Anterior cingulate cortex (tissue), 58 donors: Measurements from ENCODE around the gene CFAP97D2.
A peak's percentile ranks its signal among the peaks of the same experiment; 100 is the strongest.
"Not testable (repeated sequence)": the region's sequence is repeated elsewhere in the genome, so short reads cannot be mapped to it uniquely, and the experiment has no call there.

Source experiments
- DNase-seq, 58 donors: peaks; one replicate each; lab custom pipeline; 2025; lab: John Stamatoyannopoulos, UW

CFAP97D2 gene

DNA sequence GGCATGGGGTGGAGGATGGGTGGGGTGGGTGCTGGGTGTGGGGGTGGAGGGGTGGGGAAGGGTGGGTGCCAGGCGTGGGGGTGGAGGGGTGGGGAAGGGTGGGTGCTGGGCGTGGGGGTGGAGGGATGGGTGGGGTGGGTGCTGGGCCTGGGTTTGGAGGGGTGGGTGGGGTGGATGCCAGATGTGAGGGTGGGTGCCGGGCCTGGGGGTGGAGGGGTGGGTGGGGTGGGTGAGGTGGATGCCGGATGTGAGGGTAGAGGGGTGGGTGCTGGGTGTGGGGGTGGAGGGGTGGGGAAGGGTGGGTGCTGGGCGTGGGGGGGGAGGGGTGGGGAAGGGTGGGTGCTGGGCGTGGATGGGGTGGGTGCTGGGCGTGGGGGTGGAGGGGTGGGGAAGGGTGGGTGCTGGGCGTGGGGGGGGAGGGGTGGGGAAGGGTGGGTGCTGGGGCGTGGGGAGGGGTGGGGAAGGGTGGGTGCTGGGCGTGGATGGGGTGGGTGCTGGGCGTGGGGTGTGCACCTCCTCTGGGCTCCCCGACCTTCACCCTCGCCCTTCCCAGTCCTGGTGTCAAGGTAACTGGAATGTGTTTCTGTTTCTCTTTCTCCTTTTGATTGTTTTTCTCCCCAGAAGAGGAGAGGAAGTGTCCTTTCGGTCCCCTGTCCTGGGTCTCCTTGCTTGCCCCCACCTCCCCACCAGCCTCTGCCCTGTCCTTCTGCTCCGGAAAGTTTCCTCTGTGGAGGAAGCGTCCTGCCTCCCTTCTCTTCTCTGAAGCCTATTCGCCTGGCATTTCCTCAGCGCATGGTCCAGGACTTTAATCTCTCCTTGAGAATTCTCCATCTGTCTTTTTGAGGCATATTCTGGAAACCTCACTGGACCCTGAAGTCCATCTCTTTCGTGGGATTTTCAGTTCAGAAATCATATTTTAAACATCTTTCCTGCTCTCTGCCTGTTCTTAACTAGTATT, 22.9 kb upstream of the CFAP97D2 start:
- no peak for DNase-seq

DNA sequence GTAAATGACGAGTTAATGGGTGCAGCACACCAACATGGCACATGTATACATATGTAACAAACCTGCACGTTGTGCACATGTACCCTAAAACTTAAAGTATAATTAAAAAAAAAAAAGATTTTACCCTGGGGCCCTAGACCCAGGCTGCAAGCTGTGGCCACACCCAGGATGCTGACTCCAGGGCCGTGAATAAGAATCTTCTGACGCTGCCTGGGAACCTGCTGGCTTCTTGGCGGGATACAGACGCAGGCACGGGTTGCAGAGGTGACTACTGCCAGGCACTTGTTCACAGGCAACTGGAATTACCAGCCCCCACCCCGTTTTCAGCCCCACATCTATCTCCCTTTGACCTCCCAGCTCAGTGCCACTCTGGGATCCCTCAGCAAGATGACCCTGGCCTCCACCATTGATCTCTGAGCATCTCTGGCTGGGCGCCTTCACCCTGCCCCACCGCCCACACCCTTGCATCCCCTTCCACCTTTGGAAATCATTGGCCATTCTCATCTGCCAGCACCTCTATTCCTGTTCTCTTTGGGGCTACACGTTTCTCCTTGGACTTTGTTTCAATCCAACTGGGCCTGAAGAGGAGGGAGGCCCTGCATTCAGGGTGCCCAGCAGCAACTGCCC, 21.1 kb upstream of the CFAP97D2 start:
- DNase-seq: no peak

DNA sequence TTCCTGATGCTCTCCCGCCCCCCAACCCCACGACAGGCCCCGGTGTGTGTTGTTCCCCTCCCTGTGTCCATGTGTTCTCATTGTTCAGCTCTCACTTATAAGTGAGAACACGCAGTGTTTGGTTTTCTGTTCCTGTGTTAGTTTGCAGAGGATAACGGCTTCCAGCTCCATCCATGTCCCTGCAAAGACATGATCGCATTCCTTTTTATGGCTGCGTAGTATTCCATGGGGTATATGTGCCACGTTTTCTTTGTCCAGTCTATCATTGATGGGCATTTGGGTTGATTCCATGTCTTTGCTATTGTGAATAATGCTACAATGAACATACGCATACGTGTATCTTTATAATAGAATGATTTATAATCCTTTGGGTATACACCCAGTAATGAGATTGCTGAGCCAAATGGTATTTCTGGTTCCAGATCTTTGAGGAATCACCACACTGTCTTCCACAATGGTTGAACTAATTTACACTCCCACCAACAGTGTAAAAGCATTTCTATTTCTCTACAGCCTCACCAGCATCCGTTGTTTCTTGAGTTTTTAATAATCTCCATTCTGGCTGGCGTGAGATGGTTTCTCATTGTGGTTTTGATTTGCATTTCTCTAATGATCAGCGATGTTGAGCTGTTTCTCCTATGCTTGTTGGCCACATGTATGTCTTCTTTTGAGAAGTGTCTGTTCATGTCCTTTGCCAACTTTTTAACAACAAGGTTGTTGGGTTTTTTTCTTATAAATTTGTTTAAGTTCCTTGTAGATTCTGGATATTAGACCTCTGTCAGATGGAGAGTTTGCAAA, 20.0 kb upstream of the CFAP97D2 start:
- not testable (repeated sequence) for DNase-seq

DNA sequence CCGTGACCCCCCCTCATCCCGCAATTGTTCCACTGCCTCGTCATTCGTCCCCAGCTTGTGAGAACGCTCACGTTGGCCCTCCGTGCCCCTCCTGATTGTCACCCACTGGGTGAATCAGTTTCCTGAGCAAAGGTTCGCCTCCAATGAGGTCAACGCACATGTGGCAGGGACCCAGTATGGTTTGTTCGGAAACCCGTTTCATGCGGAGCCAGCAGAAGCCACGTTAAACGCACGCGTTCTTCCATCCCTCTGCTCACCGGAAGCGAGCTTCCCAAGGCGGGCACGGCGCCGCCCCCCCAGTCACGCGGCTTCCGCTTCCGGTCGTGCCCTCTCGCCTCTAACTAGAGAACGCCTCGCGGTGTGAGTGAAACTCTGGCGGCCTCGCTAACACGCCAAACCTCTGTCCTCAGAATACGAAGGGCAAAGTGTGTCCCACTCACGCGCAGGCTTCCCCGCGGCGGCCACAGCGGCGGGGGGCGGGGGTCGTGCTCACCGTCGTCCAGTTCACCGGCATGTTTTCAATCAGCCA, 18.0 kb upstream of the CFAP97D2 start:
- DNase-seq: no peak

DNA sequence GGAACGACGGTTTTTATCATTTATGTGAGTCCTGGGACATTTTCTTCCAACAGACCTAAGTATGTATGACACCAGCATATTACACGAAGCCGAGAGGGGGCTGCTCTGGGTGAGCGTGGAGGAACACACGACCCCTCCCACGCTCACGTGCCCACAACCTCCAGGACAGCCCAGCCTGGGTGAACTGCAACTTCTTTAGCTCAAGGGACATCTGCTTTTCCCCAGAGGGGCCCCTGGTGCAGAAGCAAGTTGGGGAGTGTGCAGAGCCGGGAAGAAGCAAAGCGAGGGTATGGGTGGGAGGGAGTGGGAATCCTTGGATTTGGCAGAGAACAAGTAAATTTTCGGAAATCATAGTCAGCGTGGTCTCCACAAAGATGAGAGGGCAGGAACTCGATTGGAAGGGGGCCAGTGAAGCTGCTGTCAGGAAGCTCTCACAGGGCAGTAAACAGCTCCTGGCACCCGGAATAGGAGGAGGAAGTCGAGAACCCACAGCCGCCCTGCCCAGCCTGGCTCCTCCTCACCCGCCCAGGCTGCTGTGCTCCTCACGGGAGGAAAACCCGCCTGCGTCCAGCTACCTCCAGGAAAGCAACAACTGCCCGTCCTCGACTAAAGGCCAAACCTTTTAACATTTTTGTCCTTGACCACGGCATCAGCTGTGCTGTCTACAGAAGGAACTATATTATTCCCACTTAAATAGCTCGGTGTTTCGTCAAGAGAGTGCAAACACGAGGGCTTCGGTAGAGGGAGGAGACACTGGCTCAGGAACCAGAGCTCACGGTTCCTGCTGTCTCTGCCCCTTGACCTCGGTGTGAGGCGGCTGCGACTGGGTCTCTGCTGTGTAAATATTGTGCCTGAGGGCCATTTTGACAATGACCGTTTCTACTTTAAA, 17.2 kb upstream of the CFAP97D2 start:
- peak in 5 of 58 donors; percentile 14 to 42 (median 20) for DNase-seq

DNA sequence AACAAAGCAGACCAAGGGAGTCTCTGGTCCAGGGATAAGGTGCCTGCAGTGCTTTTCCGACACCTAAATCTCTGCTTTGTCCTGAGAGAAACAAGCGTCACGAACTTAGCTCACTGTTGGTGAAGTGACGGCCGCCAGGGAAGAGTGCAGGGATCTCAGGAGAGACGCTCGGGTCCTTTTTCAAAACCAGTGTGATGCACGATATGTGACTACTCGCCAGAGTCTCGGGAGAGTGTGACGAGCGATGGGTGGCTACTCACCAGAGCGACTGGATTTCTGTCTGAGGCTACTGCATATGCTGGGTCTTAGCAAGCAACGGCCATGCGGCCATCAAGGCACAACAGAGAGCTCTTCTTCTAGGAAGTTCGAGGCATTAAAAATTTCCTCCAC, 16.5 kb upstream of the CFAP97D2 start:
- no peak for DNase-seq

DNA sequence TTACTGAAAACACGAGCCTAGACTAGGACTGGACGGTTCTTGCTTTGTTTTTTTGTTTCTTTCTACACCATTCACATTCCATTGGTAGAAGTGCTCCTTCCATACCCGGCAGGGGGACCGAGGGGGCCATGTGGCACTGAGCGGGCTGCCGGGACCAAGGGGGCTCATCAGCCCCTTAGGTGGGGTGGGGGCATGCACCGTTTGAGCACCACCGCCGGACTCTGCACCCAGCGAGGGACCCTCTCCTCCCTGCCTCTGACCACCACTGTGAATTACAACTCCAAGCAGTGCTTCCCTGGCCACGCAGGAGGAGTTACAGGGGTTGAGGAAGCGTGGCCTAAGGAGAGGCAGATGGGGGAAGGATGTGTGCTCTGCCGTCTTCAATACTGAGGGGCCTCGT, 15.0 kb upstream of the CFAP97D2 start:
- no peak for DNase-seq

DNA sequence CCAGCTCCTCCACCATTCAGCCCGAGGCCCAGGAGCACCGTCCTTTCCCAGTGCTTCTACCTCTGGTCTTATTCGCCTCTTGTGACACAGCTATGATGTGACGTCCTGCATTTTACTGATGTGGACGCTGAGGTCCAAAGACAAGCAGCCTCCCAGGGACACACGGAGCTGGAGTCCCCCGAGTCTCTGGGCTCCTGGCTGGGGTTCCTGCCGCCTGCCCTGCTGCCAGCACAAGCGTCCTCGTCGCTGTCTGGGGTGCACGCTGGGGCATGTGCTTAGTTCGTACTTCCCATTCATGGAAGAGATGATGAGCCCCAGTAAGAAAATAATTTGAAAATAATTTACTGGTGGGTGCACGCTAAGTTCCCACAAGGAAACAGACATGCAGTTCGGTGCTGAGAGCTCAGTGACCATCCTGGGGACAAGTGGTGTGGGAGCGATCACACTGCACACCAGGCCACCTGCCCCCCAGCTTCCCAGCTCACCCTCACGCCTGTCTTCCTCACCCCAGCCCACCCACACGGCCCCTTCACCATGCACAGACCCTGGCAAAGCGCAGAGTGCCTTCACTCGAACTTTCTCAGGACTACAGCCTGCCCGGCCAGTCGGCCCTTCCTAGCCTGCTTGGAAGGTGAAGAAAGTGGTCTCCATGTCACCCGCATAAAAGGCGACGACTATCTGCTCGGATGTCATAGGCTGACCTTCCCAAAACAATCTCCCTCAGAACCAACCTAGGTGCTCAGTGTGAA, 14.2 kb upstream of the CFAP97D2 start:
- DNase-seq: no peak

DNA sequence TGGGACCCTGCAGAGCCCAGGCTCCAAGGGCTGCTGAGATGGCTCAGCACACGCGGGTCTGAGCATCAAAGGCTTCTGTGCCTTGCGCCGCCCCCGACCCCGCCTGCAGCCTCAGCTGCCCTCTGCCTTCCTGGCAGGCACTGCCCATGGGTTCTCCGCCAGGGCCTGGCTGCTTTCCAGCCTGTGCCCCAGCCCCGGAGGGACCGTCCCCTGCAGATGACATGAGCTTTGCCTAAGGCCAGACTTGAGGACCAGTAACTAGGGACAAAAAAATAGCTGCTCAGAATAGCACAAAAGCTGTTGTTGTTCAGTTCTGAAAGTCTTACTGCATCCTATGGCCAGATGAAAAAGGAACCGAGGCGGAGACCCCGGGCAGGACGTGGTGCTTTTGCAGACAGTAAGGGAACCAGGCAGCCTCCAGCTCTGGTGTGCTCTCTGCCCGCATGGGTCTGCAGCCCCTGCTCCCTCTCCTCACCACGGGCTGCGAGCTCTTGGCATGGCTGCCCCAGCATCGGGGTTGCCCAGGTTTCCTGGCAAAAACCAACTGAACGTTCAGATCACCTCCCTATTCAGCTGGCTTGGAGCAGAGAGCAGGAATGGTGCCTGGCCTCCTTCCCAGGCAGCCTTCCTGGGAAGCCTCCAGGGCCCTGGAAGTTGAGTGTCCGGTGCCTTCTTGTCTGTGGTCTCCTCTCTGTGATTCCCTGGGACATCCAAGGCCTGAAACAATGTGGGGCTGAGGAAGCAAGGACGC, 12.5 kb upstream of the CFAP97D2 start:
- peak in 54 of 58 donors; percentile 19 to 91 (median 74) for DNase-seq

DNA sequence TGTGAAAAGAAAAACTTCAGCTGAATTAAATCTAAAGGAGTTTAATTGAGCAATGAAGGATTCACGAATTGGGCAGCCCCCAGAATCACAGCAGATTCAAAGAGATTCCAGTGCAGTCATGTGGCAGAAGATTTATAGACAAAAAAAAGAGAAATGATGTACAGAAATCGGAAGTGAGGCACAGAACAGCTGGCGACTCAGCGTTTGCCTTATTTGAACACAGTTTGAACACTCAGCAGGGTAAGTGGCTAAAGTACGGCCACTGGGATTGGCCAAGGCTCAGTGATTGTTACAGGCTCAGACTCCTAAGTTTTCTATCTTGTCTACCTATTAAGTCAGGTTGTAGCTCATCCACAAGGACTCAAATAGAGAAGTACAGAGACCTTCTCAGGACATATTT, 11.6 kb upstream of the CFAP97D2 start:
- peak in 1 of 58 donors; percentile 12 for DNase-seq

DNA sequence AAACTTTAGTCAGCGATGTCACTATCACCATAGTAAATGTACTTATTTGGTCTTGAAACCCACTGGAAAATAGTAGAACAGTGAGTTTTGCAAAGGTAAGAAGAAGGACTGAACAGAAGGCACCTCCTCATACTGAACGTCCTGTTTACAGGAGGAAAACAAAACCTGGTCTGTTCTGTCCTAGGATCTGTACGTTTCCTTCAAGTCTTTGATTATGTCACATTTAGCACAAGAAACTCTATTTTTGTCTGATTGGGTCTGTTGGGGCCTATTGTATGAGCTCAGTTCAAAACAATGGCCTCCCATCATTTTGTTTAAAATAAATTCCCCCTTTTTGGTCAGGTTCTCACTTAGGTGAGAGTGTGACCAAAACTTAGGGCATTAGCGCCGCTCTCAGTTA, 11.2 kb upstream of the CFAP97D2 start:
- DNase-seq: no peak

DNA sequence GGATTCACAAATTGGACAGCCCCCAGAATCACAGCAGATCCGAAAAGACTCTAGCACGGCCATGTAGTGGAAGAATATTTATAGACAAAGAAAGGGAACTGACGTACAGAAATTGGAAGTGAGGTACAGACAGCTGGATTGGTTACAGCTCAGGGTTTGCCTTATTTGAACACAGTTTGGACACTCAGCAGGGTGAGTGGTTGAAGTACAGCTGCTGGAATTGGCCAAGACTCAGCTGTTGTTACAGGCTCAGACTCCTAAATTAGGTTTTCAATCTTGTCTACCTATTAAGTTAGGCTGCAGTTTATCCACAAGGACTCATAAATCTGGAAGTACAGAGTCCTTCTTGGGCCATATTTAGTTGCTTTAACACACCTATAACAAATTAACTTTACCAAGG, 5.8 kb upstream of the CFAP97D2 start:
- DNase-seq: no peak

DNA sequence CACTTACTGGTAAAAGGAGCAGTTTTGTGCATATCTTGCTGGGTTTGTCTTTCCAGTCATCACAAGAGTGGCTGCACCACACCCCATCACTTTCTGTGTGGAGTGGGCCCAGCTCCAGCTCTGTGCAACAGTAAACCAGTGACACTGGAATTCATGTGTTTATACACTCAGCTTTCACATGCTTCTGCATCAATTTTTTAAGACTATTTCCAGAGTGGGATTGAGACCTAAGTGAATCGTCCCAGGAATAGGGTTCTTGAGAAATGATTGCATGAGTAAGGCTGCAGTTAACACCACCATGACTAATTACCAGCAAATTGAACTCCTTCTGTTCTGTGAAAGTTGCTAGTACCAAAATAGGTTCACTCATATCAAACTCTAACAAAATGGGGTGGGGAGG, 5.3 kb upstream of the CFAP97D2 start:
- DNase-seq: no peak

DNA sequence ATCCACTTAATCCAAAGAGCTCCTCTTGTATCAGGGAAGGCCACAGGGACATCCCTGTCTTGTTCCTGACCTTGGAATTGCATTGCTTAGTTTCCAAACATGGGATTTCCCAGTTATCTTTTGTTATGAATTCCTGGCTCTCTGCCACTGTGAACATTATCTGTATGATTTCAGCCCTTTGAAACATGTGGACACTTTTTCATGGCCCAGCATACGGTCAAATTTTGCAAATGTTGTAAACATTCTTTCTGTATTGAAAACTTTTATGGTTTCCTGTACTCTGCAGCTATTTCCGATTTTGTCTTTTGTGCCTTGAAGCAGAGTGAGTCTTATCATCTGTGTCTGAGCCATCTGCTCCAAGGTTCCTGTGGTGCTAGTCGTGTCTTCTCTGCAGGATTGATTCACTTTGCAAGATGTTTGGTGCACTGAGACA, 4.5 kb upstream of the CFAP97D2 start:
- DNase-seq: no peak

DNA sequence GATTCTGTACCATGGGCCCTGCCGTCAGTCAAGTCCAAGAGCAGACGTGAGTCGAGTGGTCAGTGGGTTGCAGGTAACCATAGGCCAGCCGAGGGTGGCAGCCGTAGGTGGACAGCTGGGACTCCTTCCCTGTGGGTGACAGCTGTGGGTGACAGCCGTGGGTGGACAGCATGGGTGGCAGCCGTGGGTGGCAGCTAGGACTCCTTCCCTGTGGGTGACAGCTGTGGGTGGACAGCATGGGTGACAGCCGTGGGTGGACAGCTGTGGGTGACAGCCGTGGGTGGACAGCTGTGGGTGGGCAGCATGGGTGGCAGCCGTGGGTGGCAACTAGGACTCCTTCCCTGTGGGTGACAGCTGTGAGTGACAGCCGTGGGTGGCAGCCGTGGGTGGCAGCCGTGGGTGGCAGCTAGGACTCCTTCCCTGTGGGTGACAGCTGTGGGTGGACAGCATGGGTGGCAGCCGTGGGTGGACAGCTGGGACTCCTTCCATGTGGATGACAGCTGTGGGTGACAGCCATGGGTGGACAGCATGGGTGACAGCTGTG, 2.6 kb upstream of the CFAP97D2 start:
- not testable (repeated sequence) for DNase-seq

DNA sequence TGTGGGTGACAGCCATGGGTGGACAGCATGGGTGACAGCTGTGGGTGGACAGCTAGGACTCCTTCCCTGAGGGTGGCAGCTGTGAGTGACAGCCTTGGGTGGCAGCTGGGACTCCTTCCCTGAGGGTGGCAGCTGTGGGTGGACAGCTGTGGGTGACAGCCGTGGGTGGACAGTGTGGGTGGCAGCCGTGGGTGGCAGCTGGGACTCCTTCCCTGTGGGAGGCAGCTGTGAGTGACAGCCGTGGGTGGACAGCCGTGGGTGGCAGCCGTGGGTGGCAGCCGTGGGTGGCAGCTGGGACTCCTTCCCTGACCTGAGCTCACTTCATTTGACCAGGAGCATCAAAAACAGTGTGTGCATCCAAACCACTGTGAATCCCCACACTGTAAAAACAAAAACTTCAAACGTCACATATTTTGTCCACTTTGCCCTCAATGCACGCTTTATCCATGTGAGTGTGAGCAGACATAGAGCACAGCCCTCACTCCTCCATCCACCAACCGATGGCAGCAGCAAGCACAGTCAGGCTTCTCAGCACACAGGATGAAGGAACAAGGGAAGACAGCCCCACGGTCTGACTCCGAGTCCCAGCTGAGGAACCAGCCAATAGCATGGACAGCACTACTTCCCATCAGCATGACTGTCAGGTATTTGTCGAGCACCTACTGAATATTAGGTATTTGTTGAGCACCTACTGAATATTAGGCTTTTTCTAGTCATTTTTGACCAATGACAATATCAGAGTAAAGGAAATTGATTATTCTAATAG, 1.6 kb upstream of the CFAP97D2 start:
- no peak for DNase-seq
